Parathyroid adenoma (tissue), 2 donors: ENCODE results near the gene CBX3.

Source experiments
- H2AFZ ChIP-seq: fragments of 300-600 bp; sonication (generic); one replicate; pipeline ENCODE4 v1.7.0; 2017; ENCODE audit warnings: antibody characterized with exemption, mild to moderate bottlenecking
- H3K27ac ChIP-seq: fragments of 300-600 bp; sonication (generic); one replicate; pipeline ENCODE4 v1.7.0; 2017
- H3K27me3 ChIP-seq: fragments of 300-600 bp; sonication (generic); one replicate; pipeline ENCODE4 v1.7.0; 2017; ENCODE audit warnings: low read length; ENCODE audit not compliant: control insufficient read depth, insufficient read depth
- H3K36me3 ChIP-seq: fragments of 300-600 bp; sonication (generic); one replicate; pipeline ENCODE4 v1.7.0; 2017; ENCODE audit warnings: low read length; ENCODE audit not compliant: control insufficient read depth, insufficient read depth
- H3K4me1 ChIP-seq: fragments of 300-600 bp; sonication (generic); one replicate; pipeline ENCODE4 v1.7.0; 2017; ENCODE audit warnings: control low read depth
- H3K4me2 ChIP-seq: fragments of 300-600 bp; sonication (generic); one replicate; pipeline ENCODE4 v1.7.0; 2017; ENCODE audit warnings: low read length
- H3K4me3 ChIP-seq: fragments of 300-600 bp; sonication (generic); one replicate; pipeline ENCODE4 v1.7.0; 2017; ENCODE audit warnings: low read depth, low read length
- H3K79me2 ChIP-seq: fragments of 300-600 bp; sonication (generic); one replicate; pipeline ENCODE4 v1.7.0; 2017; ENCODE audit warnings: control low read depth
- H3K9ac ChIP-seq: fragments of 300-600 bp; sonication (generic); one replicate; pipeline ENCODE4 v1.7.0; 2017; ENCODE audit warnings: mild to moderate bottlenecking
- H3K9me3 ChIP-seq: fragments of 300-600 bp; sonication (generic); one replicate; pipeline ENCODE4 v1.7.0; 2017; ENCODE audit warnings: low read length; ENCODE audit not compliant: control insufficient read depth
- TF ChIP-seq, protein P1 (sequence below): fragments of 300-600 bp; sonication (generic); IDR thresholded peaks from one replicate; pipeline ENCODE4 v1.7.0; 2017; ENCODE audit warnings: antibody characterized with exemption, mild to moderate bottlenecking
- donor health status: primary hyperparathyroidism.

The CBX3 gene

DNA sequence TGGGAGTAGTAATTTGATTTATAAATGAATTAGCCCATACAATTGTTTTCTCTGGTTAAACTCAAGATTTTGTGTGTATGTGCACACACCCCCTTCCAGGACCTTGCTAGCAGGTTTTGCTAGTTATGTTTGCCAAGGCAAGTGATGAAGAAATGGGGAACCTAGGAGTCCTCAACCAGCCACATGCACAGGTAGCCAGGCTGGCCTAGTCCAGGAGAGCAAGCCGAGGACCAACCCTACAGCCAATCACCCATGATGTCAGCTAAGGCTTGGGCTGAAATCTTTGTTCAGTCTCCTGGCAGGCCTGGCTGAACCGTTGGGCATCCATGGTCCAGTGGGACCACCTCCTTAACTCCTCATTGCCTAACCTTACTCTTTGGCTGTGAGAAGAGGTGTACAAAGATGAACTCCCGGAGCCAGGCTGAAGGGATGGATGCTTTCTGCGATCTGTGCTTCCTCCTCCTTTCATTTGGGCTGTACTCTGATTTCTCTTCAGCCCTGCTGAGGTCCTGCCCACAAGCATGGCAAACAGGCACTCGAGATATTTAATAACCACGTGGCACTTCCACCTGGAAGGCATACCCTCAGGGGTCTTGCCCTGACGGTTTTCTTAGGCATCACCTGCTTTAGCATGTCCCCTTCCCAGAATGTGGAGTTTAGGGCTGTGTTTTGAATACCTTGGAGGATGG lies 23.1 kb upstream of the CBX3 start:
- Histone ChIP-seq H3K4me1 (peaks cover 2% of the 10 kb centered on the region), H2AFZ (no peak overlapping the region), H3K9ac (no peak overlapping the region), H3K79me2 (no peaks in the 10 kb centered on the region), H3K4me3 (no peak overlapping the region), H3K27ac (no peak overlapping the region), H3K36me3 (no peaks in the 10 kb centered on the region), H3K9me3 (no peaks in the 10 kb centered on the region), H3K4me2 (no peak overlapping the region), H3K27me3 (no peaks in the 10 kb centered on the region)
- TF ChIP-seq, protein P1, sequence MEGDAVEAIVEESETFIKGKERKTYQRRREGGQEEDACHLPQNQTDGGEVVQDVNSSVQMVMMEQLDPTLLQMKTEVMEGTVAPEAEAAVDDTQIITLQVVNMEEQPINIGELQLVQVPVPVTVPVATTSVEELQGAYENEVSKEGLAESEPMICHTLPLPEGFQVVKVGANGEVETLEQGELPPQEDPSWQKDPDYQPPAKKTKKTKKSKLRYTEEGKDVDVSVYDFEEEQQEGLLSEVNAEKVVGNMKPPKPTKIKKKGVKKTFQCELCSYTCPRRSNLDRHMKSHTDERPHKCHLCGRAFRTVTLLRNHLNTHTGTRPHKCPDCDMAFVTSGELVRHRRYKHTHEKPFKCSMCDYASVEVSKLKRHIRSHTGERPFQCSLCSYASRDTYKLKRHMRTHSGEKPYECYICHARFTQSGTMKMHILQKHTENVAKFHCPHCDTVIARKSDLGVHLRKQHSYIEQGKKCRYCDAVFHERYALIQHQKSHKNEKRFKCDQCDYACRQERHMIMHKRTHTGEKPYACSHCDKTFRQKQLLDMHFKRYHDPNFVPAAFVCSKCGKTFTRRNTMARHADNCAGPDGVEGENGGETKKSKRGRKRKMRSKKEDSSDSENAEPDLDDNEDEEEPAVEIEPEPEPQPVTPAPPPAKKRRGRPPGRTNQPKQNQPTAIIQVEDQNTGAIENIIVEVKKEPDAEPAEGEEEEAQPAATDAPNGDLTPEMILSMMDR = no peak

DNA sequence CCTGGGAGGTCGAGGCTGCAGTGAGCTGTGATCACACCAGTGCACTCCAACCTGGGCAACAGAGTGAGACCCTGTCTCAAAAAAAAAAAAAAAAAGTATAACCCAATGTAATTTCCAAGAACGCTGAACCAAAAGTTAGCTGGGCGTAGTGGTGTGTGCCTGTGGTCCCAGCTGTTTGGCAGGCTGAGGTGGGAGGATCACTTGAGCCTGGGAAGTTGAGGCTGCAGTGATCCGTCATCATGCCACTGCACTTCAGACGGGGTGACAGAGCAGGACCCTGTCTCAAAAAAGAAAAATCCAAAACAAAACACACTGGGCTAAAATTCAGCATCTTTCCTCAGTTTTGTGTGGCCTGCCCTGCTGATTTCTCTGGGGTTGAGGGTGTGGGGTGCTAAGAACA lies 22.1 kb upstream of the CBX3 start:
- no peaks in the 10 kb centered on the region for H3K9me3 ChIP-seq
- no peak overlapping the region for H3K27ac ChIP-seq
- TF ChIP-seq, protein P1 = no peak
- H3K27me3 ChIP-seq = no peaks in the 10 kb centered on the region
- H2AFZ ChIP-seq = no peak overlapping the region
- no peak overlapping the region for H3K9ac ChIP-seq
- H3K4me2 ChIP-seq = no peak overlapping the region
- H3K4me1 ChIP-seq = peaks cover 2% of the 10 kb centered on the region
- no peaks in the 10 kb centered on the region for H3K79me2 ChIP-seq
- no peaks in the 10 kb centered on the region for H3K36me3 ChIP-seq
- no peak overlapping the region for H3K4me3 ChIP-seq

DNA sequence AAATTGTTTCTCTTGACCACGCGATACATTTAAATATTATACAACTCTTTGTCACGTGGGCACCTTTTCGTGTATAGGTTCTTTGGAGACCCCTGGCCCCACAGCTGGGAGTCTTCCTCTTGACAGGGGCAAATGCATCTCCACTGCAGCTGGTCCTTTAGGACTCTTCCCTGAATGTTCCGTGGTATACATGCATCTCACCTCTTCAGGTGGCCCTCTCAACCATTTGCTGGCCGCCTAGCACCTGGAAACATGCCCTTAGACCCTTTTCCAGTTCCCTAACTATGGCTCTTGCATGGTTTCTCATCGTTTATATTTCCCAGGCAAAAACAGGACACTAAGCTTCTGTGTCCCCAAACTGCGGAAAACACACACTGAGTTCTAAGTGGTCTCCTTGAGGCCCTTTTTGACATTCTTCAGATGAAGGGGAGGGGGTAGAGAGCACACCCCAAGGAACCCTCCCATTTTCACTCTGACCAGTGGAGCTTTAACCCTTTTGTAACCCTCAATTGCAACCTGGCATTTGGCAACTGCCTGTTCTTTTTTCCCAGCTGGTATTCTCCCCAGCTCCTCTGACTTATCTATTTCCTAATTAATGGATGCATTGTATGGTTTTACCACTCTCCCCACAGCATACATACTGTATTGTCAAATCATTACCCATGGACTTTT lies 21.6 kb upstream of the CBX3 start:
- Histone ChIP-seq H3K9me3 (no peaks in the 10 kb centered on the region), H3K79me2 (no peaks in the 10 kb centered on the region), H3K9ac (no peak overlapping the region), H3K27me3 (no peaks in the 10 kb centered on the region), H3K27ac (no peak overlapping the region), H2AFZ (no peak overlapping the region), H3K4me3 (no peak overlapping the region), H3K4me2 (no peak overlapping the region), H3K36me3 (no peaks in the 10 kb centered on the region), H3K4me1 (peaks cover 2% of the 10 kb centered on the region)
- TF ChIP-seq, protein P1 = no peak

DNA sequence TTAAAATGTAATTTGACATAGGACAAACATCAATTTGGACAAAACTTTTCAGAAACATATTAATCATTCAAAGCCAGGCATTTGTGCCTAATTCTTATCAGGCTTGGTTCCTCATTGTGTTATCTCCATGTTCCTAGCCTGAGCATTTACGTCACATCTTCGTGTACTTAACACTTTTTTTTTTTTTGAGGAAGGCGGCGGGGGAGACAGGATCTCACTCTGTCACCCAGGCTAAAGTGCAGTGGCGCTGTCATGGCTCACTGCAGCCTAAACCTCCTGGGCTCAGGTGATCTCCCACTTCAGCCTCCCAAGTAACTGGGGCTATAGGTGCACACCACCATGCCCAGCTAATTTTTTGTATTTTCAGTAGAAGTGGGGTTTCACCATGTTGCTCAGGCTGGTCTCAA lies 20.8 kb upstream of the CBX3 start:
- no peak overlapping the region for H3K27ac ChIP-seq
- no peak overlapping the region for H3K4me2 ChIP-seq
- H3K9me3 ChIP-seq = no peaks in the 10 kb centered on the region
- TF ChIP-seq, protein P1 = no peak
- no peaks in the 10 kb centered on the region for H3K79me2 ChIP-seq
- H3K9ac ChIP-seq = no peak overlapping the region
- H3K36me3 ChIP-seq = no peaks in the 10 kb centered on the region
- H3K4me3 ChIP-seq = no peak overlapping the region
- H3K27me3 ChIP-seq = no peaks in the 10 kb centered on the region
- H3K4me1 ChIP-seq = peaks cover 2% of the 10 kb centered on the region
- no peak overlapping the region for H2AFZ ChIP-seq
